KMS-11 (cell line): ENCODE data around the gene URAD.

Experiments
- H2AFZ ChIP-seq: fragments of 200-600 bp; sonication (generic); 2 replicates; pipeline ENCODE4 v1.6.1; 2016; ENCODE audit warnings: antibody characterized with exemption, mixed run types, low read depth
- H3K27ac ChIP-seq: fragments of 200-600 bp; sonication (generic); 2 replicates; pipeline ENCODE4 v1.6.1; 2016; ENCODE audit warnings: mild to moderate bottlenecking, mixed run types
- H3K27me3 ChIP-seq: fragments of 200-600 bp; sonication (generic); 2 replicates; pipeline ENCODE4 v1.6.1; 2017; ENCODE audit warnings: mild to moderate bottlenecking, low read depth, mixed run types, moderate library complexity; ENCODE audit not compliant: insufficient read depth
- H3K36me3 ChIP-seq: fragments of 200-600 bp; sonication (generic); 2 replicates; pipeline ENCODE4 v1.6.1; 2017; ENCODE audit warnings: mild to moderate bottlenecking, mixed run types; ENCODE audit not compliant: insufficient read depth
- H3K4me1 ChIP-seq: fragments of 200-600 bp; sonication (generic); 2 replicates; pipeline ENCODE4 v1.6.1; 2016; ENCODE audit warnings: mild to moderate bottlenecking, low read depth, mixed run types; ENCODE audit not compliant: poor library complexity, severe bottlenecking
- H3K4me2 ChIP-seq: fragments of 200-600 bp; sonication (generic); 2 replicates; pipeline ENCODE4 v1.7.0; 2016; ENCODE audit warnings: mild to moderate bottlenecking, mixed run types
- H3K4me3 ChIP-seq: fragments of 200-600 bp; sonication (generic); IDR thresholded peaks from 2 replicates; pipeline ENCODE4 v1.6.1; 2017; ENCODE audit warnings: low read depth, low read length, mixed read lengths; ENCODE audit not compliant: insufficient read depth
- H3K79me2 ChIP-seq: fragments of 200-600 bp; sonication (generic); 2 replicates; pipeline ENCODE4 v1.6.1; 2016; ENCODE audit warnings: low read depth, mixed run types; ENCODE audit not compliant: insufficient read depth
- H3K9ac ChIP-seq: fragments of 200-600 bp; sonication (generic); 2 replicates; pipeline ENCODE4 v1.6.1; 2016; ENCODE audit warnings: mild to moderate bottlenecking, mixed run types
- H4K20me1 ChIP-seq: fragments of 200-600 bp; sonication (generic); 2 replicates; pipeline ENCODE4 v1.6.1; 2016; ENCODE audit warnings: mild to moderate bottlenecking, mixed run types; ENCODE audit not compliant: insufficient read depth
- CTCF ChIP-seq: fragments of 200-600 bp; sonication (generic); conservative IDR thresholded peaks from 2 replicates; pipeline ENCODE4 v1.6.1; 2017; ENCODE audit warnings: low read depth, mild to moderate bottlenecking, antibody characterized with exemption, low read length, moderate library complexity, mixed read lengths

The URAD gene

GRCh38 chr13:27977476-27978300, 10.8 kb downstream of the URAD start:
- H3K27ac ChIP-seq = no peak overlapping the region
- no peaks in the 10 kb centered on the region for H3K36me3 ChIP-seq
- no peak overlapping the region for H3K4me3 ChIP-seq
- H3K4me1 ChIP-seq = no peaks in the 10 kb centered on the region
- H2AFZ ChIP-seq = no peak overlapping the region
- no peak for TF ChIP-seq CTCF
- no peaks in the 10 kb centered on the region for H3K27me3 ChIP-seq
- H4K20me1 ChIP-seq = no peaks in the 10 kb centered on the region
- no peak overlapping the region for H3K9ac ChIP-seq
- no peak overlapping the region for H3K4me2 ChIP-seq
- no peaks in the 10 kb centered on the region for H3K79me2 ChIP-seq

- Histone ChIP-seq H3K4me2 (no peak overlapping the region), H3K79me2 (no peaks in the 10 kb centered on the region), H3K36me3 (no peaks in the 10 kb centered on the region), H3K27ac (no peak overlapping the region), H3K27me3 (no peaks in the 10 kb centered on the region), H2AFZ (no peak overlapping the region), H4K20me1 (no peaks in the 10 kb centered on the region), H3K4me1 (no peaks in the 10 kb centered on the region), H3K4me3 (no peak overlapping the region), H3K9ac (no peak overlapping the region)
- TF ChIP-seq CTCF = no peak
These were observed 12.0 kb downstream of the URAD start for GRCh38 chr13:27976362-27977091.

- H3K27me3 ChIP-seq = no peaks in the 10 kb centered on the region
- no peaks in the 10 kb centered on the region for H3K79me2 ChIP-seq
- no peaks in the 10 kb centered on the region for H3K4me1 ChIP-seq
- TF ChIP-seq CTCF = no peak
- H3K4me2 ChIP-seq = no peak overlapping the region
- no peaks in the 10 kb centered on the region for H3K36me3 ChIP-seq
- H4K20me1 ChIP-seq = no peaks in the 10 kb centered on the region
- H2AFZ ChIP-seq = no peak overlapping the region
- no peak overlapping the region for H3K9ac ChIP-seq
- H3K27ac ChIP-seq = no peak overlapping the region
- no peak overlapping the region for H3K4me3 ChIP-seq
These were observed 12.7 kb downstream of the URAD start for GRCh38 chr13:27975564-27976361.

- no peaks in the 10 kb centered on the region for H4K20me1 ChIP-seq
These were observed 14.4 kb downstream of the URAD start for GRCh38 chr13:27973961-27974662.

More at GRCh38 chr13:27973961-27974662, 14.4 kb downstream of the URAD start:
- Histone ChIP-seq H3K79me2 (no peaks in the 10 kb centered on the region), H3K4me2 (no peak overlapping the region), H3K4me1 (no peaks in the 10 kb centered on the region), H3K4me3 (no peak overlapping the region), H2AFZ (no peak overlapping the region), H3K9ac (no peak overlapping the region), H3K27me3 (no peaks in the 10 kb centered on the region), H3K27ac (no peak overlapping the region), H3K36me3 (no peaks in the 10 kb centered on the region)
- no peak for TF ChIP-seq CTCF
